Stimulated activated CD8-positive, alpha-beta memory T cell treated with anti-CD3 and anti-CD28 coated beads, Interleukin-15, amount 100 ng/mL, for 48 hours (primary cell): ENCODE results near the gene KMT5B.

Experiments
- DNase-seq, 2 donors: peaks; one replicate each; pipeline ENCODE4 v3.0.0-alpha.2; 2020; ENCODE audit warnings: low read depth in 2 of 2

The KMT5B gene

GRCh38 chr11:68215524-68216170, 2.6 kb upstream of the KMT5B start:
- DNase-seq, result no peak

DNA sequence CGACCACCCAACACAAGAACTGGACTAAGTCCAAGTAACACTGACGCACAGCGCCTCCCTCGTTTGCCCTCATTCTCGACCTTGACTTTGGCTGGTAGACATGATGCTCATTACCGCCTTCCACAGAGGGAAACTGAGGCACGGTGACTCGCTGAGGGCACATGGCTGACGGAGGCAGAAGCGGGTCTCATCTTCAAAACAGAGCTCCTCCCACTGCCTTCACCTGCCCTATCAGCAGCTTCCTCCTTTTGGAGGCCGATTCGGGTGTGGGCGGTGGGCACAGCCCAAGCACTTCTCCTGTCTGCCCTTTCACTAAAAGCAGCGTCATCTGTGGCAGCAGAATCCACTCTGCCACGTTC, 2.0 kb upstream of the KMT5B start:
- peak; percentile 15 to 17 for DNase-seq

DNA sequence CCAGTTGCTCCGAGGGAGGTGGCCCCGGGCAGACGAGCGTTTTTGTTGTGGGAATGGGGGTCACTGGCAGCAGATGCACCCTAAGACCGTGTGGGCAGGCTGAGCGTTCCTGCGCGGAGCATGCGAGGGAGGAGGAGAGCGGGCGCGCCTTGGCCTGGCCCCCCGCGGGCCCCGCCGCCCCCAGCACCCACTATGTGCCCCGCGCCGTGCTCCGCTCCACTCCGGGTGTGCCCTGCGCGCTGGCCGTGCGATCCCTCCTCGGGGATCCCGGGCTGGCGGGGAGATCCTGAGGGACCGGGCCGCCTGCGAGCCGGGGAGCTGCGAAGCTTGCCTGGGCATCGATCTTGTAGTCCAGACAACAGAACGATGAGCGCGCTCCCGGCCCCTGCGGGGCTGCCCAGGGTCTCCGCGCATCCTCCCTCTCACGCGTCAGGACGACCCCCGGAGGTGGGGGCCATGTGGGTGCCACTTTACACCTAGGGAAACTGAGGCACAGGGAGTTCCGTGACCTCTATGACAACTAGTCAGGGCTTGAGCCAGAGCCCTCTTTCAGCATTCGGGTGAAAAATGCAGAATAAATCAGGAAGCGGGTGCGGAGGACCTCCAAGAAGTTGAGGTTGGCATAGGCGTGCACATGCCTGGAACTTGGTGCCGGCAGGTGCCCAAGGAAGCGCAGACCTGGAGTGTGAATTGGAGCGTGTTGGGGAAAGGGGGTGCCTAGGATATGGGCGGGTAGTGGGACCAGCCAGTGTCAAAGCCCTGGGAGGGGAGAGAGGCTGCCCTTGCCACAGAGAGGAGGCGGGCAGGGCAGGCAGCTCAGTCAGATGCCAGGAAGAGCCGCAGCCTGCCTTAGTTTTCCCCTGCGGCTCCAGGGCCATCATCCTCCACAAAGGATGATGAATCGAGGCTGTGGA, 1.3 kb upstream of the KMT5B start:
- no peak for DNase-seq

DNA sequence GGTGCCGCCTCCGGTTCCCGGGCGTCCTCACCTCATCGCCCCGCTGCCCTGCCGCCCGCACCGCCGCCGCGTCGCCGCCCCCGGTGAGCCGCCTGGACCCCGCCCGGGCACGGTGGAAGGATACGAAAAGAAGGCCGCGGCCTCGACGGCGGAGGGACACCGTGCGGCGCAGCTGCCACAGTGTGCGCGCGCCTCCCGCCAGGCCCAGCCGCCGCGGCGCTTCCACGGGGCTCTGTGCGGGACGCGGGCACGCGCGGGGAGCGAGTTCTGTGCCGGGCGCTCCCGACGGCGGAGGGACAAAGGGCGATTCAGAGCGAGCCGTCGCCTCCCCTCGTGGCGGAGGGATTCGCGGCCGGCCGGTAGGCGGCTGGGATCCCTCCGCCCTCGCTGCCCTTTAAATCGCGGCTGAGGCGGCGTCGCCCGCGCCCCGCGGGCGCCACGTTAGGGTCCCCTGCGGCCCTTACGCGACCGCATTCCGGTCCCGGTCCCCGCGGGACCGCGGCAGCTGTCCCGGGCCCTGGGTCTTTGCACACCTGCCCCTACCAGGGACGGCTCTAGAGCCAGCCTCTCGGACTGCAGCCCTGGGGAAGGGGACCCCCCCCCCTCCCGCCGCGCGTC, 568 bp upstream of the KMT5B start:
- peak; percentile 66 to 68 for DNase-seq

- peak; percentile 49 to 57 for DNase-seq
Observed at GRCh38 chr11:68212421-68213134, 518 bp downstream of the KMT5B start.

DNA sequence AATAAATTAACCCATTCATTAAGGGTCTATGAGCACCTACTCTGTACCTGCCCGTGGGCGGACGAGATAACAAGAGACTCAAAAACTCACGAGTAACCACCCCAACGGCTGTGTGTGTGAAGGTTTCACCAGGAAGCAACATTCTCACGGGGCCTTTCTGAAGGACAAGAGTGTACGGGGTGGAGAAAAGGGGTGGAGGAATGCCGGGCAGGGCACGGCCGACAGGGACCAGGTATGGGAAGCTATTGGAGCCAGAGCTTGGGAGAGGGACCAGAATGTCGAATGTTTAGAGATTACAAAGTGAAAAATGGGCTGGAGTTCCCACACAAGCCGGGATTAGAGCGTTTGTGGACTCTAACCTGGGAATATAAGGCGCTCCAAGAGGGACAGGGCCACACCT, 1.6 kb downstream of the KMT5B start:
- DNase-seq, result no peak

- DNase-seq, result no peak
Observed at GRCh38 chr11:68206211-68206610, 6.9 kb downstream of the KMT5B start.

DNA sequence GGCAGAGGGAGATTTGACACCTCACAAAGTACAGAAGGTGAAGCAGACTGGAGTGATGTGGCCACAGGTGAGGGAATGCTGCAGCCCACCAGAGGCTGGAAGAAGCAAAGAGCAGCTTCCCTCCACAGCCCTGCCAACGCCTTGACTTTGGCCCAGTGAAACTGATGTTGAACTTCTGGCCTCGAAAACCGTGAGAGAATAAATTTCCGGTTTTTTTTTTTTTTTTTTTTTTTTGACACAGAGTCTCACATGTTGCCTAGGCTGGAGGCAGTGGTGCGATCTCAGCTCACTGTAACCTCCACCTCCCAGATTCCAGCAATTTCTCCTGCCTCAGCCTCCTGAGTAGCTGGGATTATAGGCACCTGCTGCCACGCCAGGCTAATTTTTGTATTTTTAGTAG, 8.7 kb downstream of the KMT5B start:
- DNase-seq, result no peak

GRCh38 chr11:68202165-68202564, 10.9 kb downstream of the KMT5B start:
- no peak for DNase-seq

GRCh38 chr11:68201492-68201891, 11.6 kb downstream of the KMT5B start:
- DNase-seq, result no peak

- DNase-seq, result no peak
Observed at GRCh38 chr11:68200639-68201038, 12.5 kb downstream of the KMT5B start.

- no peak for DNase-seq
Observed at GRCh38 chr11:68199295-68199987, 13.7 kb downstream of the KMT5B start.

DNA sequence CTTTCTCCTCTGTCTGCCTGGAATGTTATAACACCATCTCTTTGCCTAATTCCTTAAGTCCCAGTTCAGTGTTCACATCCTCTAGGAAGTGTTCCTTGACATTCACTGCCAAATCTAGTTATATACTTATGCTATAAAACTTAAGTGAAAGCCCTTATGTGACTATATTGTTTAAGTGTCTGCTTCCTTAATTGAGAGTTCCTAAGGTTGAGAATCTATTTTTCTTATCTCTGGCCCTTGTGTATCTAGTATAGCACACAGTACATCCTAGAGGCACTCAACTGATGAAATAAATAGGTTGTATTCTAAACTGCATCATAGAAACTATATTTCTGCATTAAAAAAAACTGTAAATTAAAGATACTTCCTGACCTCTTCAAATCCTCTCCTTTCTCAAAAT, 16.9 kb downstream of the KMT5B start:
- no peak for DNase-seq

DNA sequence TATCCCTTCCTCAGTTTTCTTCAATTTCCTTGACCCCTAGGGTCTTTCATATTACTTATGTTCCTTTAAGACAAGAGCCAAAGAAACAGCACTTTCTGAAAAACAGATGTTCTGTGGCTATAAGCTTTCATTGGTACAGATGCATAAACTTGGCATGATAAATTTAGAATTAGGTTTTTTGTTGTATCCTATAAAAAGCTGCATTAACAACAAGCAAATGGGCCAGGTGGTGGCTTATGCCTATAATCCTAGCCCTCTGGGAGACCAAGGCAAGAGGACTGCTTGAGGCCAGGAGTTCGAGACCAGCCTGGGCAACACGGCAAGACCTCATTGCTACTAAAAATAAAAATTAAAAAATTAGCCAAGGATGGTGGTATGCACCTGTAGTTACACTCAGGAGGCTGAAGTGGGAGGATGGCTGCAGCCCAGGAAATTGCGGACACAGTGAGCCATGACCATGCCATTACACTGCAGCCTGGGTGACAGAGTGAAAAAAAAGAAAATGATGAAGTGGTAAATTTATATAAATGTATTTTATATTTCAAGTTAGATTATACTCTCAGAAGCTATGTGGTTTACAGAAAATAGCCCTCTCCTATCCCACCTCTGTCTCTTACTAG, 18.3 kb downstream of the KMT5B start:
- DNase-seq, result no peak

DNA sequence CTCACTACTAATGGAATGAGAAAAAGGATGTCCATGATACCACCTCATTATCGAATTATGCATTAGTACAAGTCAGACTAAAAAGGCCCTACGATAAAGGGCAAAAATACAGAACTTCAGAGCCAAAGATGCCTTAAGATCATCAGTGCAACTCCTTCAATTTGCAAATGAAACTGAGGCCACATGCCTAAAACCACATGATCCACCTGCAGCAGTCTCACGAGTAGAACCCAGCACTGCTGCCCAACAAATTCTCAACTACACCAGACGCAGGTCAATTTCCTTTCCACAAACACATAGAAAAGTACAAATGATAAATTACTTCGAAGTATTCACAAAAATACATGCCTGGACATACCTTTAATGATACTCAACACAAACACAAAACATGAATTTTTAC, 20.1 kb downstream of the KMT5B start:
- DNase-seq, result no peak

GRCh38 chr11:68191661-68192579, 21.2 kb downstream of the KMT5B start:
- no peak for DNase-seq

- no peak for DNase-seq
Observed at GRCh38 chr11:68189888-68190287, 23.2 kb downstream of the KMT5B start.

DNA sequence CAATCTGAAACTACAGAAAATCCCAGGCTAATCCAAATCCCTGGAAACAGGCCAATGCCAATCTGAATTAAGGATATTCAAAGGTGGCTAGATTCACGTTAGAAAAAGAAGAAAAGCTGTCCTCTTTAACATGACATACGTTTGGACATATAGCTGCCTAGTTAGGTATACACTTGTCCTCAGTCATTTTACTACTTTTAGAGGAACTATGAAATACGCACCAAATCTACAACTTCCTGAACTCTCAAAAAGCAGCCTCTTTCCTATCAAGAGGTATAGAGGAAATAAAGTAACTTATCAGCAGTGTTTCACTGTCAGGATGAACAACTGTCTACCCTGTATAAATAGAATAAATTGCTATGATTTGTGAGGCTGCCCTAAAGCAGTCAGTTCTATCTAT, 24.0 kb downstream of the KMT5B start:
- DNase-seq, result no peak

DNA sequence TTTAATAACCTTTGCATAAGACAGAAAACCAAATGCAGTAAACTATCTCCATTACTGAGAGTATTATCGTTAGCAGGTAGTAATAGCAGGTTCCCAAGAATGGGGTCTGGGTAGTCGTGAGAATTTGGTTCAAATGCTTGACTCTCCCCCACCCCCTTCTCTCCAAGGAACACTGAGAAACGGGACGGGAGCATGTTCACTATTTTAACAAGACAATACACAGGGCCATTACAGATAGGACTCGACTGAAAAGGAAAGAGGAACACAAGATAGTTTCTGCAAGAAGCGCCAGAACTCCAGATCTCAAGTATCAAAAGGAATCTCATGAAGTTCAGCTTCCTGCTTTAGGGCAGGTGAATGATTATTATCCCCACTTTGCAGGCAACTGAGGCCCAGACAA, 27.0 kb downstream of the KMT5B start:
- DNase-seq, result no peak
